HG02938 (cell line): Measurements from ENCODE around the gene CLRN3.

Source experiments
- ATAC-seq: cut with Tn5 transposase; IDR thresholded peaks from one replicate; pipeline ENCODE4 v1.9.1; 2021; ENCODE audit warnings: mild to moderate bottlenecking, moderate library complexity; ENCODE audit not compliant: unreplicated experiment

Gene CLRN3, protein sequence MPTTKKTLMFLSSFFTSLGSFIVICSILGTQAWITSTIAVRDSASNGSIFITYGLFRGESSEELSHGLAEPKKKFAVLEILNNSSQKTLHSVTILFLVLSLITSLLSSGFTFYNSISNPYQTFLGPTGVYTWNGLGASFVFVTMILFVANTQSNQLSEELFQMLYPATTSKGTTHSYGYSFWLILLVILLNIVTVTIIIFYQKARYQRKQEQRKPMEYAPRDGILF

DNA sequence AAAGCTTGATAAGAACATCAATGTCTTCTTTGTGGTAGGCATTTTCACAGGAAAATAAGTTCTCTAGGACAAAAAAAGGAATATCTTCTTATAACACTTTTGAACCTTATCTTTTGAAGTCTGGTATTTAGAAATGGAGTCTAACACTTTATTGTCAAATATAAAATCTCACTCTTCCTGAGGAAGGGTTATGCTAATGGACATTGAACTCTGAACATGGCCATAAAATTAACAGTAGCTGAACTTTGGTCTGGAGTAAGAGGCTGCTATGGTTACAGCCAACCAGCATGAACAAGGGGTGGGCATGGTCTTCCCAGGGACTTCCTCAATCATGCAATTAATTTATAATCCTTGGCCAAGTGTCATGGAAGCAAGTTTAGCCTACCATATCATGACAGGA lies at the start of gene CLRN3:
CLRN3 (minus strand) TSS at position 199 of the 400 bp plus-strand sequence; CDS start at position 42, 157 bp downstream.
- ATAC-seq: no peak

DNA sequence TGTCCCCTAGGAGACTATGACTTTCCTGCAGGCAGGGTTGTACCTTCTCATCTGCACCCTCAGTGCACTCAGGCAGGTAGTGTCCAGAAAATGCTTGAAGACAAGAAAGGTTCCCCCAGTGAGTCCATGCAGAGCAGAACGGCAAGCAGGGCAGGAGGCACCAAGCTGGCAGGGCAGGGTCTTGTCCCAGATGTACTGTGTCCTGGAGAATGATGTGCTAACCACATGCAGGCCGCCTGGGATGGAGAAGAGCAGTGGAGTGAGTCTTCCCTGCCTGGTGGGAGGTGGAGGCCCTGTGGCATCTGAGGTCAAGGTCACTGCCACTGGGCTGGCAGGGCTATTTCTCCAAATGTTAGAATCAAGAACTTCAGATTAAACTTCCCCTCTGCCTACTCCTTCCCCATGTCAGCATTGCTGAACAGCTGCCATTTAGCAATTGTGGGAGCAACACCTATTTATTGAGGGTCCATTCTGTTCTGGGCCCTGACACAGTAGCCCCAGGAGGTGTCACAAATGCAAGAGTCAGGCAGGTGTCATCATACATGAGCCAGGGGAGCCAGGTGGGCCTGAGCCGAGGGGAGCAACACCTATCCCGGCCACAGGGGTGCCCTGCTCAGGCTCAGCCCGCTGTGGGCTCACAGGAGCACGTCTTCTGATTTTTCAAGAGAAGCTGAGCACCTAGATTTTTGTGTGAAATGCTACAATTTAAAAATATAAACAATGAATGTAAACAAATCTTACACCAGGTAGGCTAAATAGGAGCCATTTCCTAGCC lies 48.3 kb upstream of the CLRN3 start:
- ATAC-seq: no peak

DNA sequence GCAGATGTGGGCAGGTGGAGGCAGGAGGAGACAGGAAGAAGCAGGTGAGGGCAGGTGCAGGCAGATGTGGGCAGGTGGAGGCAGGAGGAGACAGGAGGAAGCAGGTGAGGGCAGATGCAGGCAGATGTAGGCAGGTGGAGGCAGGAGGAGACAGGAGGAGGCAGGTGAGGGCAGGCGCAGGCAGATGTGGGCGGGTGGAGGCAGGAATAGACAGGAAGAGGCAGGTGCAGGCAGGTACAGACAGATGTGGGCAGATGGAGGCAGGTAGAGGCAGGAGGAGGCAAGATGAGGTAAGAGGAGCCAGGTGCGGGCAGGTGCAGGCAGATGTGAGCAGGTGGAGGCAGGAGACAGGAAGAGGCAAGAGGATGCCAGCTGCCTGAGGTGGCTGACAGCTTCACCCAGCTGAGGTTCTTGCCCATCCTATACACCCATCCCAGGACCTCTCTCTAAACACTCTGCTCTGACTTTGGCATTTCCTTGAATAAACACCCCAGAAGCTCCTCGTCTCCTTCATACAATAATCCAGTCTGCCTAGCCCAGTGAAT lies 47.1 kb upstream of the CLRN3 start:
- no peak for ATAC-seq

DNA sequence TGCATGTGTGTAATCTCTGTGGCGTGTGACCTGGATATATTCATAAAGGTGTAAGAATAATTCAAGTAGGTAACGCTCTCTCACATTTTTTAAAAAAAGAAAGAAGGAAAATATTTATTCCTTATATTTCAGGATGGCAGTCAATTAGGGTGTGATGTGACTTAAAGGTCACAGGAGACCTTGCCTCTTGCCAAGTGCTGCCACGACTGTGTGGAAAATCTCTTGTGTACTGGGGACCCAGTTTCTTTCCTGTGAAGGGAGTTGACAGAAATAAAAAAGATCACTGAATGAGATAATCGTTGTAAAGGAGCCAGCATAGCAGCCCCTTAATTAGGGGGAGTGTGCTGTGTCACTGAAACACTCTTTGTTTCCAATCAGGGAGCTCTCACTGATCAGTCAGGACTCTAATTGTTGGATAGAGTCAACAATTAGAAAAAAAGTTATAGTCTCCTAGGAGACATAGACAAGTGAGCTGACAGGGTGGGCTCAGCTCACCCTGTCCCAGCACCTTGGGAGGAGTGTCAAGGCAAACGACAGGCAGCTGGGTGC lies 45.2 kb upstream of the CLRN3 start:
- ATAC-seq: no peak

DNA sequence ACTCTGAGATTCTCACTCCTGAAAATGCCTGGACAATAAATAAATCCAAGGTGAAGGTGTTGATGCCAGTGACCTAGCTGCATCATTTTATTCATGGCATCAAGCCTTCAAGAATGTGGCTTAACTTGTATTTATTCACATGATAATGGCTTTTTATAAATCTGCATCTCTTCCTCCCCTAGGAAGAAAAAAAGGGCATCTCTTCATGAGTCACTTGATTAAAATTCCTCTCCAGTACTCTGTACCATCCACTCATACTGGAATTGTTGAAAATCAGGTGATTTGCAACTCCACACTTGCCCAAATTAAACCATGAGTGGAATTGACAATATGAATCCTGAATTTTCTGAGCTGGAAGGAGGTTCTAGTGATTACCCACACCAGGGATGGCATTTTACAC lies 44.3 kb upstream of the CLRN3 start:
- no peak for ATAC-seq

GRCh38 chr10:127935071-127935561 lies 42.4 kb upstream of the CLRN3 start:
- ATAC-seq: no peak

GRCh38 chr10:127934383-127934782 lies 41.6 kb upstream of the CLRN3 start:
- no peak for ATAC-seq

DNA sequence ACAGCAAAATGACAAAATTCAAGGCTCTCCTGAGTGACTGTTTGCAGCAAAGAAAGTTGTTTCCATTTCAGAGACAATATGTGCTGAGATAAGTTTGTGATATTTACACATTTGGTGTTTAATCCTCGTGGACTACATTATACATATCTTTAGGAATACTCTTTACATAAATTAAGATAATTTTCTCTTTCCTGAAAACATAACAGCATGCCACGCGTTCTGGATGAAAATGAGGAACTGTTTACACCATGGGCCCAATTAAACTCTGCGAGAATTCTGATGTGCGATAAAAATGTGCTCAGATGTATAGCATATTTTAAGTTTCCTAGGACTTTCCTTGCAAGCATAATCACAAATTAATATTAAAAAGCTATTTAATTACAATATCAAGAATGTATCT lies 40.5 kb upstream of the CLRN3 start:
- no peak for ATAC-seq

- no peak for ATAC-seq
Observed at GRCh38 chr10:127932521-127933270, 40.0 kb upstream of the CLRN3 start.

- ATAC-seq: no peak
Observed at GRCh38 chr10:127928021-127928806, 35.5 kb upstream of the CLRN3 start.

DNA sequence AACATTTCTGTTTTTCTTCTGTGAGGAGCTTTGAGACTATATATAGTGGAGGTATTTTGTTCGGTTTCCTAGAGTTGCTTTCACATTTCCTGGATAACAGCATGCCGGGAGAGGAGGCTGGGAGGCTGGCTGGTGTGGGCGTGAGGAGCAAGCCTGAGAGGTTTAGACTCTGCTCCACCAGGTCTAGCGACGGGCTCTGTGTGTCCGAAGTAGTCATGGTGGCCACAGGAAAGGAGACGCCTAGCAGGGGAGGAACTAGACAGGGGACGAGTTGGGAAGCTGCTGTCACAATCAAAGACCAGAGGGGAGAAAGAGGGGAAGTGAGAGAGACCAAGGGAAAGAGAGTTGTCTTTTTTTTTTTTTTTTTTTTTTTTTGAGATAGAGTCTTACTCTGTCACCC lies 33.7 kb upstream of the CLRN3 start:
- no peak for ATAC-seq

DNA sequence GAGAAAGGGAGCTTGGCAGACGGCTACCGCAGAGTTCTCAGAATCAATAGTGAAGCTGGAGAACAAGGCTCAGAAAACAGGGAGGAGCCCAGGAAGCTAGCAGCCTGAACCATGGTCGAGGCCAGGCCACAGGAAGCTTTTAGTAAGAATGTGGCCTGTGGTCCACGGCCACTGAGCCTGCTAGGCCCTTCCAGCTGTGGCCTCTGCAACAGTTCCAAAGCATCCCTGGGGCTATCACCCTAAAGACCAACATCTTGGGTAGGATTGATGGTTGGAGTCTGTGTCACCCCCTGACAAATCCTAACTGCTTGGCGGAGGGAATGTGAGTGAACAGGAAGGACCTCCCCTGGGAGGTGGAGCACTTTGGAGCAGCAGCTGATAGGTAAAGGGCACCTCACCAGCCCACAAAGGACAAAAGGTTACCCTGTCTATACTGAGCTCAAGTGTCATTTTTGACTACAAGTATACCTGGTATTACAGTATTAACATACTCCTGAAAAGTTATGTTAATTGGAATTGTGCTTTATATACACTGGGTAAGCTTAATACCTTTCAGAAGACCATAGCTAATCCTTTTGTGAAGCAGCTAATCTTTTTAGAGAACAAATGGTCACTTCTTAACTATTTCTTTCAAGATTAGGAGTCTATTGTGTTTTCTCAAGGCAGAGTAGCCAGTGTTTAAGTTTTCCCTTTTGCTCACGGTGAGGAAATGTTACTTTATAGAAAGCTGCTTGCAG lies 32.9 kb upstream of the CLRN3 start:
- ATAC-seq: no peak

DNA sequence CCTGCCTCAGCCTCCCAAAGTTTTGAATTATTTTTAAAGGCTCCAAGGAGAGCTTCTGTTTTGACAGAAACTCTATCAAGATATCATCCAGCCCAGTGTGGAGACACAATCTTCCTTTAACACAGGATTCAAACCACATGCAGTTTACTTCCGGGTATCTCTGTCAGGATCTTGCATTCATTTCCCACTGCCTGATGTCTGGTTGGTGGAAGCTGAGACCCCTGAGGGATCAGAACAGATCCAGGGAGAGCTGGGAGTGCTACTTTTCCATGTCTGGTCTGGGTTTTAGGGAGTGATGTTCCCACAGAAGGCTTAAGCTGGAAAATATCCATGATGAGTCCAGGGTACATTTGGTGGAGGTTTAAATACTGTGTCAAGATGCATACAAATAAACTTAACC lies 30.9 kb upstream of the CLRN3 start:
- no peak for ATAC-seq

DNA sequence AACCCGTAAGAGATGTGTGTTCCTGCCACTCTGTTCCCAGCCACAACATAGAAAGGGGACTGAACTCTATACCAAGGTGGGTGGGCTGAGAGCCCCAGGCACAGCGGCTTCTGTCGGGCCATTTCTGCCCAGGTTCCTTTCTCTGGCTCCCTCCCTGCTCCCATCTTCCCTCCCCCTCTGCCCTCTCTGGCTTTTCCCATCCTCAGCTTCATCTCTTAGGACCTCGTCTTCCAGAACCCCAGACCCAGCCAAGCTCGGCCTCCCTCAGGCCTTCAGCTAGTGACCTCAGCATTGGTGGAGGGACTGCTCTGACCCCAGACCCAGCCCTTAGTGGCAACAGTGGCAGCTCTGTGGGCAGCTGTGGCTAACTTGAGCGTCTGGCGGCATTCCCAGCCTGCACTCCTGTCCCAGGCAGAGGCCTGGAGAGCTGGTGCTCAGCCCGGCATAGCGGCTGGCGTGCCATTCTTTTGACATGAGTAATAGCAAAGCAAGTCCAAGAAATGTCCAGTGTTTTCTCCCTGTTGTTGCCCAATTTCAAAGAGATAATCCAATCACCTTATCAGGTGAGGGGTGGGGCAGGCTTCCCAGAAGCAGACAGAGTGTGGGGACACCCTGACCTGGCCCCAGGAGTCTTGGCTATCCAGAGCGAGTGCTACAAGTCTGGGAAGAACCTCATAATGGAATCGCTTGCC lies 30.1 kb upstream of the CLRN3 start:
- no peak for ATAC-seq

DNA sequence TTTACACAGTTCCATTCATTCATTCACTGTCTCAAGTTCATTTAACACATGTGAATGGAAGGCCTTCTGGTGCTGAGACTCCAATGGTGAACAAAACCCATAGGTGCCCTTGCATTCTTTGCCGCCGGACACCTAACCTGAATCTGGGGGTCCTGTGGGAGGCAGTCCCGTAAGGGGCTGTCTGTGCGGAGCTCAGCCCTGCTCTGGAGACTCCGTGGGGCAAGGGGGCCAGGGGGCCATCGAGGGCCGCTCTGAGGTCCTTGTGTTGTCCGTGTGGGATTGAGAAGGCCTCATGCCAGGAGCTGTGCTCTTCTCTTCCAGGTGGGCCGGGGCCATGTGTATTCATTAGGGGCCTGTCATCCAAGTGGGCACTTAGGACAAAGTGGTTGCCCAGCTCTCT lies 29.5 kb upstream of the CLRN3 start:
- ATAC-seq: no peak

DNA sequence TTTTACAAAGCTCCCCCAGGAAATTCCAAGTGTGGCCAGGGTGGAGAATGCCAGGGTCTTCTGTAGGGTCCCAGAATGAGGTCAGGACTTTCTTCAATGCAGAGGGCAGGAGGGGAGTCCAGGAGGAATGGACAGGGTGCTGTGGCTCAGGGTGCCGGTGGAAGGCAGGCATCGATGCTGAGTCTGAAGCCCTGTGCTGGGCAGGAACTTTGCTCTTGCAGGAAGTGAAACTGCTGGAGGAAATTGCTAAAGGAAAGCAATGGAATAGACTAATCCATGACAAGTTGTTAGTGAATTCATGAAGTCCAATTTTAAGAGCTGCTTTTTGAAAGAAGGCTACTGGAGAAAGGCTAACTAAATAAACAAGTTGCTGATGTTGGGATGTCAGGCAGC lies 29.0 kb upstream of the CLRN3 start:
- ATAC-seq: no peak

GRCh38 chr10:127921075-127921752 lies 28.5 kb upstream of the CLRN3 start:
- ATAC-seq: no peak

DNA sequence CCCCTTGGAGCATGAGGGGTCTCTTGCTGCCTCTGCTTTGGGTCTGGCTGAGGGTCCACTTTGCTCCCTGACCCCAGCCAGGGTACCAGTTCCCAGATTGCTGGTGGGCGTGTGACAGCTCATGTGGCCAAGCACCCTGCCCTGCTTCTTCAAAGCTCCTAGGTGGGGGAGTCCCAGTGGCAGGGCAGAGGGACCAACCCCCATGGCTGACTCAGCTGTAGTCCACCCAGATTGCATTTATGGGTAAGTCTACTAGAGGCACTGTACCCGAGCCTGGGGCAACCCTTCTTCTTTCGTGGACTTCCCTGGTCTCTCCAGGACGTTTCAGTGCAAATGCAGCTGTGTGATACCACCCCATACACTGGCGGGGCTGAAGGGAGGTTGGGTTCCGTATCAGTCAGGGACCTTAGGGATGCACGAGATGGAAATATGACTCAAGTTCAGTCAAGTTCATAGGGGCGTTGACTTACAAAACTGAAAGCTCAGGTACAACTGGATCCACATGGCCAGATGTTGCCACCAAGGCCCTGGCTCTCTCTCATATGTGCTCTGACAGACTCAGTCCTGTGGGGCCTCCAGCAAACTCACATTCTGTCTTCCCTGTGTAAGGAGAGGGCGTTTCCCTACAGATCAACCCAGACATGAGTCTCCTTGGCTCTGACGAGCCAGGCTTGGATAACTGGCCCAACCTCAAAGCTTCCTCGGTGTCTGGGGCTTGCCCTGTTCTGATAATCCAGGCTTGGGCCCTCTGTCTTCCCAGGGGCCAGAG lies 27.7 kb upstream of the CLRN3 start:
- no peak for ATAC-seq
